ENCODE results near the gene LRRTM1.

Gene LRRTM1

GRCh38 chr2:80302314-80303005, 2.1 kb downstream of the LRRTM1 start:
- no peak for DNase-seq (ENCODE audit: low read depth)

GRCh38 chr2:80302001-80302313, 2.6 kb downstream of the LRRTM1 start:
- DNase-seq (ENCODE audit: low read depth), result no peak

- DNase-seq (ENCODE audit: low read depth), result no peak
These were observed 3.6 kb downstream of the LRRTM1 start for GRCh38 chr2:80300954-80301353.

- DNase-seq (ENCODE audit: low read depth), result no peak
These were observed 4.2 kb downstream of the LRRTM1 start for GRCh38 chr2:80300346-80300745.

- DNase-seq (ENCODE audit: low read depth), result no peak
These were observed 4.9 kb downstream of the LRRTM1 start for GRCh38 chr2:80299661-80300060.

- no peak for DNase-seq (ENCODE audit: low read depth)
These were observed 5.6 kb downstream of the LRRTM1 start for GRCh38 chr2:80298954-80299353.

GRCh38 chr2:80293039-80293438, 11.5 kb downstream of the LRRTM1 start:
- no peak for DNase-seq (ENCODE audit: low read depth)

- no peak for DNase-seq (ENCODE audit: low read depth)
These were observed 12.1 kb downstream of the LRRTM1 start for GRCh38 chr2:80292474-80292873.

- no peak for DNase-seq (ENCODE audit: low read depth)
These were observed 12.9 kb downstream of the LRRTM1 start for GRCh38 chr2:80291656-80292055.

GRCh38 chr2:80288576-80288975, 16.0 kb downstream of the LRRTM1 start:
- DNase-seq (ENCODE audit: low read depth), result no peak

GRCh38 chr2:80281049-80281448, 23.5 kb downstream of the LRRTM1 start:
- DNase-seq (ENCODE audit: low read depth), result no peak

GRCh38 chr2:80280598-80280997, 24.0 kb downstream of the LRRTM1 start:
- DNase-seq (ENCODE audit: low read depth), result no peak

GRCh38 chr2:80269806-80270205, 34.7 kb downstream of the LRRTM1 start:
- no peak for DNase-seq (ENCODE audit: low read depth)

- no peak for DNase-seq (ENCODE audit: low read depth)
These were observed 38.3 kb downstream of the LRRTM1 start for GRCh38 chr2:80266231-80266630.

- no peak for DNase-seq (ENCODE audit: low read depth)
These were observed 45.3 kb downstream of the LRRTM1 start for GRCh38 chr2:80259292-80259691.

GRCh38 chr2:80258793-80259192, 45.8 kb downstream of the LRRTM1 start:
- no peak for DNase-seq (ENCODE audit: low read depth)

GRCh38 chr2:80258341-80258740, 46.2 kb downstream of the LRRTM1 start:
- no peak for DNase-seq (ENCODE audit: low read depth)

- DNase-seq (ENCODE audit: low read depth), result no peak
These were observed 47.1 kb downstream of the LRRTM1 start for GRCh38 chr2:80257450-80257849.

- no peak for DNase-seq (ENCODE audit: low read depth)
These were observed 47.8 kb downstream of the LRRTM1 start for GRCh38 chr2:80256782-80257167.

GRCh38 chr2:80255918-80256781, 48.4 kb downstream of the LRRTM1 start:
- no peak for DNase-seq (ENCODE audit: low read depth)

GRCh38 chr2:80252294-80252986, 52.1 kb downstream of the LRRTM1 start:
- DNase-seq (ENCODE audit: low read depth), result no peak
